GM12878 (cell line): ENCODE data around the gene EPB41L4A. TPM values are rescaled to one million over a fixed set of nuclear protein-coding genes. Genes with fewer than 3 reads are reported as not detected.
"Not testable (repeated sequence)": the region's sequence is repeated elsewhere in the genome, so short reads cannot be mapped to it uniquely, and the experiment has no call there.

Experiments used
- ATAC-seq: fragments of 200-7000 bp; cut with Tn5 transposase; 3 replicates; pipeline ENCODE4 v1.9.1; 2020; ENCODE audit warnings: mild to moderate bottlenecking, moderate library complexity
- BruUV-seq: library from RNA; stranded (reverse); fragments of 400-500 nt; replicated peaks from 2 replicates; lab custom pipeline; 2021; lab: Mats Ljungman, UMichigan
- CTCF ChIA-PET: fragments of 300-600 bp; sonication (Branson Sonifier 250); formaldehyde crosslinking; extraction: SDS; loops from one replicate; lab custom pipeline; 2021; ENCODE audit warnings: inconsistent platforms; lab: Yijun Ruan, JAX
- POLR2A ChIA-PET: fragments of 350-600 bp; formaldehyde crosslinking; extraction: SDS; loops from one replicate; lab custom pipeline; 2021; ENCODE audit warnings: inconsistent platforms; lab: Charles Lee
- RAD21 ChIA-PET: fragments of 300-600 bp; sonication (Branson Sonifier 250); formaldehyde crosslinking; loops from one replicate; lab custom pipeline; 2023; ENCODE audit warnings: antibody characterized with exemption; ENCODE audit not compliant: unreplicated experiment; lab: Charles Lee
- SMC1A ChIA-PET: fragments of 300-600 bp; sonication (Branson Sonifier 250); formaldehyde crosslinking; loops from one replicate; lab custom pipeline; 2023; ENCODE audit not compliant: unreplicated experiment, uncharacterized antibody; lab: Charles Lee
- DNase-seq: peaks from one replicate; pipeline ENCODE4 v3.0.0-alpha.2; 2011; ENCODE audit warnings: low read depth, low spot score
- FAIRE-seq: peaks from 3 replicates; lab custom pipeline; 2011; peaks lifted over from hg19 to GRCh38; lab: Jason Lieb, UNC
- H2AFZ ChIP-seq: 2 replicates; pipeline ENCODE4 v1.6.0; 2011; ENCODE audit warnings: low read depth, low read length, control low read depth; ENCODE audit not compliant: control insufficient read depth
- H3K27ac ChIP-seq: 2 replicates; pipeline ENCODE4 v1.5.1; 2011; ENCODE audit warnings: control low read depth; ENCODE audit not compliant: control insufficient read depth, insufficient read depth
- H3K27me3 ChIP-seq, 2 experiments: replicated peaks in 1 of 2; 2 replicates each; pipeline versions ENCODE4 v1.6.0 to v1.6.1; 2011; ENCODE audit warnings: low read length in 1 of 2; ENCODE audit not compliant: control insufficient read depth in 2 of 2, insufficient read depth in 2 of 2
- H3K36me3 ChIP-seq, 2 experiments: 2 replicates each; pipeline ENCODE4 v1.5.1; 2011; ENCODE audit warnings: low read length in 1 of 2; ENCODE audit not compliant: control insufficient read depth in 2 of 2, insufficient read depth in 2 of 2
- H3K4me1 ChIP-seq: 2 replicates; pipeline ENCODE4 v1.6.1; 2011; ENCODE audit warnings: mild to moderate bottlenecking, low read length, moderate library complexity, mixed read lengths; ENCODE audit not compliant: control insufficient read depth, insufficient read depth
- H3K4me2 ChIP-seq: 2 replicates; pipeline ENCODE4 v1.6.0; 2011; ENCODE audit warnings: control low read depth; ENCODE audit not compliant: control insufficient read depth, insufficient read depth
- H3K4me3 ChIP-seq: fragments of 200-600 bp; sonication (generic); 2 replicates; pipeline ENCODE4 v1.5.1; 2016
- H3K79me2 ChIP-seq: 2 replicates; pipeline ENCODE4 v1.6.0; 2011; ENCODE audit warnings: low read length; ENCODE audit not compliant: control insufficient read depth, insufficient read depth
- H3K9ac ChIP-seq: 2 replicates; pipeline ENCODE4 v1.8.0; 2011; ENCODE audit warnings: low read length, control low read depth, mixed read lengths; ENCODE audit not compliant: control insufficient read depth, insufficient read depth
- H3K9me3 ChIP-seq: replicated peaks from 3 replicates; pipeline ENCODE4 v1.5.1; 2011; ENCODE audit warnings: mild to moderate bottlenecking, low read length; ENCODE audit not compliant: control insufficient read depth, insufficient read depth
- H4K20me1 ChIP-seq: 2 replicates; pipeline ENCODE4 v1.6.0; 2011; ENCODE audit not compliant: control insufficient read depth, insufficient read depth
- BCL11A ChIP-seq: IDR thresholded peaks from 2 replicates; pipeline ENCODE4 v1.6.1; 2011; ENCODE audit warnings: low read depth, low read length
- NFXL1 ChIP-seq: fragments of 450-650 bp; IDR thresholded peaks from 2 replicates; pipeline ENCODE4 v1.6.1; 2017; ENCODE audit warnings: antibody characterized with exemption, mild to moderate bottlenecking, borderline replicate concordance
- NR2F1 ChIP-seq: fragments of 450-650 bp; conservative IDR thresholded peaks from 2 replicates; pipeline ENCODE4 v1.6.1; 2017; ENCODE audit warnings: mild to moderate bottlenecking
- POLR2A ChIP-seq: IDR thresholded peaks from 2 replicates; pipeline ENCODE4 v1.6.1; 2011; ENCODE audit warnings: low read depth, mild to moderate bottlenecking, low read length
- RAD21 ChIP-seq: IDR thresholded peaks from 2 replicates; pipeline ENCODE4 v1.6.1; 2011; ENCODE audit warnings: mild to moderate bottlenecking, low read depth, low read length, moderate library complexity; ENCODE audit not compliant: insufficient read depth
- RELA ChIP-seq: fragments of 450-650 bp; IDR thresholded peaks from 2 replicates; pipeline ENCODE4 v1.8.0; 2014; ENCODE audit warnings: borderline replicate concordance; ENCODE audit not compliant: partially characterized antibody
- TCF12 ChIP-seq: IDR thresholded peaks from 2 replicates; pipeline ENCODE4 v1.6.1; 2011; ENCODE audit warnings: low read depth, mild to moderate bottlenecking, low read length
- USF1 ChIP-seq: IDR thresholded peaks from 2 replicates; pipeline ENCODE4 v1.6.1; 2011; ENCODE audit warnings: borderline replicate concordance, low read depth, mild to moderate bottlenecking, moderate library complexity, mixed read lengths, low read length; ENCODE audit not compliant: insufficient read depth; ENCODE audit errors: extremely low read length
- WGBS: methylation state at CpG from one replicate; pipeline ENCODE4 v1.1.6; 2016; ENCODE audit warnings: low lambda C conversion rate; ENCODE audit not compliant: insufficient replicate concordance, insufficient coverage; ENCODE audit errors: missing lambda C conversion rate; 5-methylcytosine and 5-hydroxymethylcytosine counted together
- in situ Hi-C: fragments of 300-500 bp; cut with MboI; formaldehyde crosslinking; loops from 9 replicates; pipeline ENCODE4 v1.14.3; 2018; ENCODE audit warnings: mixed read lengths
- intact Hi-C: fragments of 100-400 bp; cut with micrococcal nuclease; formaldehyde crosslinking; loops from one replicate; pipeline ENCODE4 v1.14.2; 2022; ENCODE audit not compliant: unreplicated experiment
- polyA plus RNA-seq, 11 experiments: library from polyadenylated mRNA; depleted of rRNA in 4 of 11; unstranded in 6 of 11; stranded (reverse) in 5 of 11; fragments of >200 nt; fragmentation: Nextera tagmentation in 4 of 11; fragmentation: Illumina TruSeq in 1 of 11; extraction: Ambion mirVana in 4 of 11; extraction: Trizol in 1 of 11; gene quantifications; 1 replicate in 1 of 11; 2 replicates in 10 of 11; pipeline versions ENCODE4 v1.2.1 to v1.2.3, GENCODE V29; 2011 to 2016; ENCODE audit warnings: inconsistent platforms in 2 of 11, missing spikeins in 2 of 11, low read depth in 1 of 11
- total RNA-seq, 4 experiments: library from RNA; depleted of rRNA in 3 of 4; stranded (reverse); fragments of >200 nt in 3 of 4; fragmentation: Illumina TruSeq in 1 of 4; extraction: Trizol in 1 of 4; gene quantifications; 2 replicates each; pipeline versions ENCODE4 v1.2.1 to v1.2.3, GENCODE V29; 2013 to 2021
- TF ChIP-seq, protein P1 (sequence below): fragments of 450-650 bp; IDR thresholded peaks from 2 replicates; pipeline ENCODE4 v1.6.1; 2017; ENCODE audit warnings: mild to moderate bottlenecking
- TF ChIP-seq, protein P2 (sequence below): fragments of 450-650 bp; IDR thresholded peaks from 2 replicates; pipeline ENCODE4 v1.6.1; 2017; ENCODE audit warnings: borderline replicate concordance

EPB41L4A gene
- total and polyA plus RNA-seq, 10 of the 15 experiments (the other 5 are each of a cell fraction or from before 2014, with no cell fraction given): 0.10 to 0.67 (median 0.30) TPM

- intact Hi-C loops (no loop called here), in situ Hi-C loops (no loop called here)
- BruUV-seq: no TSS peak
- Histone ChIP-seq H3K27me3 (no peaks in the 10 kb centered on the region), H3K4me1 (no peaks in the 10 kb centered on the region), H4K20me1 (no peaks in the 10 kb centered on the region), H2AFZ (no peak overlapping the region), H3K9me3 (no peaks in the 10 kb centered on the region), H3K4me3 (no peak overlapping the region), H3K36me3 (no peaks in the 10 kb centered on the region), H3K27ac (no peak overlapping the region), H3K4me2 (no peak overlapping the region), H3K9ac (no peak overlapping the region), H3K79me2 (no peaks in the 10 kb centered on the region)
- RAD21 ChIA-PET: no interaction called here
- TF ChIP-seq, protein P1, sequence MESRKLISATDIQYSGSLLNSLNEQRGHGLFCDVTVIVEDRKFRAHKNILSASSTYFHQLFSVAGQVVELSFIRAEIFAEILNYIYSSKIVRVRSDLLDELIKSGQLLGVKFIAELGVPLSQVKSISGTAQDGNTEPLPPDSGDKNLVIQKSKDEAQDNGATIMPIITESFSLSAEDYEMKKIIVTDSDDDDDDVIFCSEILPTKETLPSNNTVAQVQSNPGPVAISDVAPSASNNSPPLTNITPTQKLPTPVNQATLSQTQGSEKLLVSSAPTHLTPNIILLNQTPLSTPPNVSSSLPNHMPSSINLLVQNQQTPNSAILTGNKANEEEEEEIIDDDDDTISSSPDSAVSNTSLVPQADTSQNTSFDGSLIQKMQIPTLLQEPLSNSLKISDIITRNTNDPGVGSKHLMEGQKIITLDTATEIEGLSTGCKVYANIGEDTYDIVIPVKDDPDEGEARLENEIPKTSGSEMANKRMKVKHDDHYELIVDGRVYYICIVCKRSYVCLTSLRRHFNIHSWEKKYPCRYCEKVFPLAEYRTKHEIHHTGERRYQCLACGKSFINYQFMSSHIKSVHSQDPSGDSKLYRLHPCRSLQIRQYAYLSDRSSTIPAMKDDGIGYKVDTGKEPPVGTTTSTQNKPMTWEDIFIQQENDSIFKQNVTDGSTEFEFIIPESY: no peak
- TF ChIP-seq NFXL1: no peak
- TF ChIP-seq USF1: no peak
- TF ChIP-seq POLR2A: no peak
- TF ChIP-seq, protein P2, sequence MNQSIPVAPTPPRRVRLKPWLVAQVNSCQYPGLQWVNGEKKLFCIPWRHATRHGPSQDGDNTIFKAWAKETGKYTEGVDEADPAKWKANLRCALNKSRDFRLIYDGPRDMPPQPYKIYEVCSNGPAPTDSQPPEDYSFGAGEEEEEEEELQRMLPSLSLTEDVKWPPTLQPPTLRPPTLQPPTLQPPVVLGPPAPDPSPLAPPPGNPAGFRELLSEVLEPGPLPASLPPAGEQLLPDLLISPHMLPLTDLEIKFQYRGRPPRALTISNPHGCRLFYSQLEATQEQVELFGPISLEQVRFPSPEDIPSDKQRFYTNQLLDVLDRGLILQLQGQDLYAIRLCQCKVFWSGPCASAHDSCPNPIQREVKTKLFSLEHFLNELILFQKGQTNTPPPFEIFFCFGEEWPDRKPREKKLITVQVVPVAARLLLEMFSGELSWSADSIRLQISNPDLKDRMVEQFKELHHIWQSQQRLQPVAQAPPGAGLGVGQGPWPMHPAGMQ: no peak
- TF ChIP-seq TCF12: no peak
- no peak for TF ChIP-seq RELA
- no peak for TF ChIP-seq BCL11A
- TF ChIP-seq RAD21: no peak
- TF ChIP-seq NR2F1: no peak
- POLR2A ChIA-PET: no interaction called here
- no peak for ATAC-seq
- DNase-seq: no peak
- CTCF ChIA-PET: no interaction called here
- 72% methylated on average over 4 of the region's 4 CpGs for WGBS
- SMC1A ChIA-PET: interaction anchor here (0.5 to 1.0 kb wide), 2 partner anchors 17 to 1471 kb away, joined by 3 read pairs; no protein-coding TSS in a partner anchor
- no peak for FAIRE-seq
Observed at GRCh38 chr5:112396430-112396829, 22.6 kb downstream of the EPB41L4A start.

- H3K27me3 ChIP-seq, ATAC-seq, FAIRE-seq, BruUV-seq, H4K20me1 ChIP-seq, H3K36me3 ChIP-seq, CTCF ChIA-PET, H3K9me3 ChIP-seq, H3K27ac ChIP-seq, RAD21 ChIA-PET, H2AFZ ChIP-seq, intact Hi-C loops, H3K9ac ChIP-seq, DNase-seq, H3K4me3 ChIP-seq, SMC1A ChIA-PET, H3K4me1 ChIP-seq, in situ Hi-C loops, H3K4me2 ChIP-seq, H3K79me2 ChIP-seq, POLR2A ChIA-PET: not testable (repeated sequence)
- WGBS: 68% methylated on average over 4 of the region's 4 CpGs
Observed at GRCh38 chr5:112395299-112395698, 23.8 kb downstream of the EPB41L4A start.
